HEK293 (cell line): ENCODE measurements around the gene METTL1.

Experiments used
- CTCF ChIA-PET: fragments of 350-600 bp; formaldehyde crosslinking; extraction: SDS; loops from one replicate; lab custom pipeline; 2021; ENCODE audit warnings: antibody characterized with exemption; lab: Yijun Ruan, JAX
- POLR2A ChIA-PET: fragments of 300-600 bp; formaldehyde crosslinking; extraction: SDS; loops from one replicate; lab custom pipeline; 2020; ENCODE audit warnings: antibody characterized with exemption, inconsistent platforms; lab: Yijun Ruan, JAX
- H3K27ac ChIP-seq: fragments of 200-500 bp; sonication (Bioruptor generic); 2 replicates; pipeline ENCODE4 v1.5.1; 2014; ENCODE audit warnings: low read depth, low read length, control low read depth, inconsistent platforms; ENCODE audit errors: extremely low read depth
- H3K36me3 ChIP-seq, 2 experiments: fragments of 200-500 bp in 1 of 2; sonication (Bioruptor generic) in 1 of 2; 1 replicate in 1 of 2; 2 replicates in 1 of 2; pipeline ENCODE4 v1.5.1; 2014 to 2017; ENCODE audit warnings: inconsistent platforms in 2 of 2, low read length in 2 of 2; ENCODE audit not compliant: control insufficient read depth in 2 of 2, insufficient read depth in 1 of 2
- H3K4me1 ChIP-seq: fragments of 200-500 bp; sonication (Bioruptor generic); 2 replicates; pipeline ENCODE4 v1.5.1; 2014; ENCODE audit warnings: mild to moderate bottlenecking, low read length, inconsistent platforms; ENCODE audit not compliant: control insufficient read depth, insufficient read depth
- H3K4me3 ChIP-seq: 2 replicates; pipeline ENCODE4 v1.5.1; 2011; ENCODE audit warnings: low read depth, mild to moderate bottlenecking, control low read depth, low read length, moderate library complexity
- H3K9me3 ChIP-seq: fragments of 200-500 bp; sonication (Bioruptor generic); 2 replicates; pipeline ENCODE4 v1.5.1; 2014; ENCODE audit warnings: low read depth, low read length, inconsistent platforms; ENCODE audit not compliant: control insufficient read depth, insufficient read depth
- KLF8 ChIP-seq: fragments of 450-650 bp; formaldehyde crosslinking; IDR thresholded peaks from 2 replicates; pipeline ENCODE4 v1.5.1; 2016; ENCODE audit warnings: missing biosample characterization, missing genetic modification characterization
- PRDM2 ChIP-seq: fragments of 450-650 bp; formaldehyde crosslinking; IDR thresholded peaks from 2 replicates; pipeline ENCODE4 v1.5.1; 2016; ENCODE audit warnings: missing biosample characterization, missing genetic modification characterization, borderline replicate concordance
- TCF7L2 ChIP-seq: IDR thresholded peaks from 2 replicates; pipeline ENCODE4 v1.6.1; 2011; ENCODE audit warnings: low read depth, mild to moderate bottlenecking, inconsistent platforms, low read length, moderate library complexity, borderline replicate concordance
- ZBTB21 ChIP-seq: fragments of 450-650 bp; formaldehyde crosslinking; IDR thresholded peaks from 2 replicates; pipeline ENCODE4 v1.5.1; 2017; ENCODE audit warnings: missing biosample characterization, missing genetic modification characterization
- ZBTB6 ChIP-seq: fragments of 450-650 bp; formaldehyde crosslinking; IDR thresholded peaks from 2 replicates; pipeline ENCODE4 v1.5.1; 2017; ENCODE audit warnings: missing biosample characterization, missing genetic modification characterization
- ZBTB8A ChIP-seq: fragments of 450-650 bp; formaldehyde crosslinking; IDR thresholded peaks from 2 replicates; pipeline ENCODE4 v1.5.1; 2016; ENCODE audit warnings: missing biosample characterization, missing genetic modification characterization
- ZFP41 ChIP-seq: fragments of 450-650 bp; formaldehyde crosslinking; IDR thresholded peaks from 2 replicates; pipeline ENCODE4 v1.5.1; 2016; ENCODE audit warnings: missing biosample characterization, missing genetic modification characterization, borderline replicate concordance
- ZIC2 ChIP-seq: fragments of 450-650 bp; formaldehyde crosslinking; IDR thresholded peaks from 2 replicates; pipeline ENCODE4 v1.5.1; 2016; ENCODE audit warnings: missing biosample characterization, missing genetic modification characterization
- ZNF169 ChIP-seq: fragments of 450-650 bp; formaldehyde crosslinking; IDR thresholded peaks from 2 replicates; pipeline ENCODE4 v1.5.1; 2016; ENCODE audit warnings: missing biosample characterization, missing genetic modification characterization
- ZNF202 ChIP-seq: fragments of 450-650 bp; formaldehyde crosslinking; IDR thresholded peaks from 2 replicates; pipeline ENCODE4 v1.5.1; 2016; ENCODE audit warnings: missing biosample characterization, missing genetic modification characterization, borderline replicate concordance
- ZNF560 ChIP-seq: fragments of 450-650 bp; formaldehyde crosslinking; IDR thresholded peaks from 2 replicates; pipeline ENCODE4 v1.5.1; 2017; ENCODE audit warnings: missing biosample characterization, missing genetic modification characterization, borderline replicate concordance
- ZNF629 ChIP-seq: fragments of 450-650 bp; formaldehyde crosslinking; IDR thresholded peaks from 2 replicates; pipeline ENCODE4 v1.5.1; 2017; ENCODE audit warnings: missing biosample characterization, missing genetic modification characterization
- ZNF660 ChIP-seq: fragments of 450-650 bp; IDR thresholded peaks from 2 replicates; pipeline ENCODE4 v1.5.1; 2018; ENCODE audit warnings: missing biosample characterization, mild to moderate bottlenecking, missing genetic modification characterization
- ZNF664 ChIP-seq: fragments of 450-650 bp; formaldehyde crosslinking; IDR thresholded peaks from 2 replicates; pipeline ENCODE4 v1.5.1; 2016; ENCODE audit warnings: missing biosample characterization, missing genetic modification characterization
- ZNF776 ChIP-seq: fragments of 450-650 bp; formaldehyde crosslinking; IDR thresholded peaks from 2 replicates; pipeline ENCODE4 v1.5.0; 2017; ENCODE audit warnings: missing biosample characterization, missing genetic modification characterization, borderline replicate concordance
- TF ChIP-seq, protein P1 (sequence below): fragments of 450-650 bp; formaldehyde crosslinking; IDR thresholded peaks from 2 replicates; pipeline ENCODE4 v1.5.1; 2016; ENCODE audit warnings: missing biosample characterization, missing genetic modification characterization

The METTL1 gene

DNA sequence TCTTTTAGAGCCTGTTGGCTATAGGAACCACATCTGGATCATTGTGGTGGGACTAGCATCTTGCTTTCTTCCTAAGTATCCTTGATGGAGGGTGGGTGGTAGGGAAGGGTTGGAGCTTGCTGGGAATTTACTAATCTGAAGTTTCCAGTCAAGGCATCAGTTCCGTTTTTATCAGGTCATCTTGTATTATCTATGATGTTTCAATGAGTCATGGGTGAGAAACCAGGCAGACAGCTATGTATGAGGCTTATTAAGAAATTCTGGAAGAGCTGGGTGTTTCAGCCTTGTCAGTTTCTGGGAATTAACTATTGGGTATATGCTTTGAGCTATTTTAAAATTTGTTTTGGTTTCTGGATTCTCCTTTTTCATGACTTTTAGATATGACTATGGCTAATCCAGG lies 22.0 kb upstream of the METTL1 start:
- ChIA-PET POLR2A (no interaction called here), CTCF (interaction anchor here (0.5 to 1.7 kb wide), 6 partner anchors 9 to 112 kb away, joined by 3 to 20 read pairs (median 4); partner anchors contain the start of gene TSFM)
- peaks cover 61 to 84% of the 10 kb centered on the region in 2 experiments for H3K36me3 ChIP-seq

DNA sequence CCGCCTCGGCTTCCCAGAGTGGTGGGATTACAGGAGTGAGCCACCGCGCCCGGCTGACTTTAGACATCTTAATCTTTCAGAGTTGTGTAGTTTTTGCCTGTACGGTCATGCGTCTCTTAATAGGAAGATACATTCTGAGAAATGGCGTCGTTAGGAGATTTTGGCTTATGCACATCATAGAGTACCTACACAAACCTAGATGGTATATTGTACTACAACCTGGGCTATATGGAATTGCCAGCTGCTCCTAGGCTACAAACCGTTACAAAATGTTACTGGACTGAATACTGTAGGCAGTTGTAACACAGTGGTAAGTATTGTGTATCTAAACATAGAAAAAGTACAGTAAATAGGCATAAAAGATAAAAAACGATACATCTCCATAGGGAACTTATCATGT lies 12.0 kb upstream of the METTL1 start:
- CTCF ChIA-PET: interaction anchor here (0.6 to 1.6 kb wide), 10 partner anchors 10 to 110 kb away, joined by 3 to 12 read pairs (median 4); partner anchors contain the start of genes CYP27B1, EEF1AKMT3 and METTL1
- peaks cover 47 to 57% of the 10 kb centered on the region in 2 experiments for H3K36me3 ChIP-seq
- H3K4me1 ChIP-seq: no peaks in the 10 kb centered on the region
- TF ChIP-seq ZNF660: no peak
- TF ChIP-seq ZIC2 (tag by site-specific recombination): no peak
- no peak for TF ChIP-seq ZNF202 (tag by site-specific recombination)
- TF ChIP-seq PRDM2 (tag by site-specific recombination): no peak
- no peak for TF ChIP-seq KLF8
- TF ChIP-seq ZNF560: no peak
- TF ChIP-seq ZBTB21 (tag by site-specific recombination): no peak
- TF ChIP-seq, protein P1, sequence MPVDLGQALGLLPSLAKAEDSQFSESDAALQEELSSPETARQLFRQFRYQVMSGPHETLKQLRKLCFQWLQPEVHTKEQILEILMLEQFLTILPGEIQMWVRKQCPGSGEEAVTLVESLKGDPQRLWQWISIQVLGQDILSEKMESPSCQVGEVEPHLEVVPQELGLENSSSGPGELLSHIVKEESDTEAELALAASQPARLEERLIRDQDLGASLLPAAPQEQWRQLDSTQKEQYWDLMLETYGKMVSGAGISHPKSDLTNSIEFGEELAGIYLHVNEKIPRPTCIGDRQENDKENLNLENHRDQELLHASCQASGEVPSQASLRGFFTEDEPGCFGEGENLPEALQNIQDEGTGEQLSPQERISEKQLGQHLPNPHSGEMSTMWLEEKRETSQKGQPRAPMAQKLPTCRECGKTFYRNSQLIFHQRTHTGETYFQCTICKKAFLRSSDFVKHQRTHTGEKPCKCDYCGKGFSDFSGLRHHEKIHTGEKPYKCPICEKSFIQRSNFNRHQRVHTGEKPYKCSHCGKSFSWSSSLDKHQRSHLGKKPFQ (tag by site-specific recombination): no peak
- TF ChIP-seq ZBTB6 (tag by site-specific recombination): no peak
- no peak for TF ChIP-seq ZBTB8A (tag by site-specific recombination)
- no peak for TF ChIP-seq ZNF776
- TF ChIP-seq TCF7L2: no peak
- no peak for TF ChIP-seq ZFP41 (tag by site-specific recombination)
- no peak for TF ChIP-seq ZNF169 (tag by site-specific recombination)
- TF ChIP-seq, all 188 proteins: peak for 0
- POLR2A ChIA-PET: interaction anchor here (0.8 to 1.7 kb wide), 2 partner anchors 12 to 19 kb away, joined by 4 to 14 read pairs (median 4); partner anchors contain the start of genes EEF1AKMT3 and METTL1
- Histone ChIP-seq H3K9me3 (no peaks in the 10 kb centered on the region), H3K27ac (no peak overlapping the region), H3K4me3 (no peak overlapping the region)

More for the DNA sequence above, 22.0 kb upstream of the METTL1 start:
- no peaks in the 10 kb centered on the region for H3K9me3 ChIP-seq
- H3K27ac ChIP-seq: no peak overlapping the region
- no peak overlapping the region for H3K4me3 ChIP-seq
- TF ChIP-seq ZNF629 (tag by site-specific recombination) (0 out of 2 replicates have a peak, but pooled peaks have one; percentile 10), ZNF664 (tag by site-specific recombination) (no peak)
- no peaks in the 10 kb centered on the region for H3K4me1 ChIP-seq
